Large intestine (tissue), 3 donors: ENCODE data around the gene MYH9. TPM values are rescaled to one million over a fixed set of nuclear protein-coding genes. Genes with fewer than 3 reads are reported as not detected.

Source experiments
- DNase-seq, 2 donors: peaks; one replicate each; pipeline versions ENCODE4 v3.0.0 to v3.0.0-alpha.2; 2013
- H3K27ac ChIP-seq: one replicate; pipeline ENCODE4 v1.5.1; 2013; ENCODE audit warnings: low read length
- H3K27me3 ChIP-seq: 2 replicates; pipeline ENCODE4 v1.6.1; 2013; ENCODE audit warnings: low read length; ENCODE audit not compliant: control insufficient read depth, insufficient read depth
- H3K36me3 ChIP-seq: 2 replicates; pipeline ENCODE4 v1.6.1; 2013; ENCODE audit warnings: low read length; ENCODE audit not compliant: control insufficient read depth, insufficient read depth
- H3K4me1 ChIP-seq: one replicate; pipeline ENCODE4 v1.6.1; 2013; ENCODE audit warnings: low read length; ENCODE audit not compliant: control insufficient read depth, insufficient read depth
- H3K4me3 ChIP-seq: one replicate; pipeline ENCODE4 v1.5.1; 2013; ENCODE audit warnings: low read length
- H3K9me3 ChIP-seq: one replicate; pipeline ENCODE4 v1.6.1; 2013; ENCODE audit warnings: mild to moderate bottlenecking, low read depth, low read length, moderate library complexity; ENCODE audit not compliant: control insufficient read depth
- WGBS: methylation state at CpG from one replicate; pipeline ENCODE4 v1.1.5; 2013; ENCODE audit warnings: low lambda C conversion rate; ENCODE audit not compliant: insufficient coverage; 5-methylcytosine and 5-hydroxymethylcytosine counted together
- polyA plus RNA-seq: library from polyadenylated mRNA; unstranded; fragments of 120-200 nt; gene quantifications from one replicate; pipeline ENCODE4 v1.2.1, GENCODE V29; 2013

The MYH9 gene
- polyA plus RNA-seq, 1 donor: 191 TPM

DNA sequence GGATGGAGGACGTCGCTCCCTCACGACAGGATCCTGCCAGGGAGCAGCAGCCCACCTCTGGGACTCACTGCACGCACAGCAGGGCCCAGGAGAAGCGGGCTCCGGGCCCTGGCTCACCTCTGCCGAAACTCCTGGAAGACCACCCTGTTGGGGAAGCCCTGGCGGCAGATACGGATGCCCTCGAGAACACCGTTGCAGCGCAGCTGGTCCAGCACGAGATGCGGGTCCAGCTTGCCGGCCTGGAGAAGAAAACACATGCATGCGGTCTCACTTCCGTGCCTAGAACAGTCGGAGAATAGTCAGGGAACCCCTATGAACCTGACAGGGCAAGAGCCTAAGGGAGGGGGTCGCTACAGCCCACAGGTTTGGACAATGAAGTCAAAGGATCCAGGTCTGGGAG, 82.0 kb downstream of the MYH9 start:
- H3K27ac ChIP-seq: no peak overlapping the region
- peaks cover 14% of the 10 kb centered on the region for H3K4me1 ChIP-seq
- no peak overlapping the region for H3K4me3 ChIP-seq
- H3K27me3 ChIP-seq: no peaks in the 10 kb centered on the region
- DNase-seq: no peak
- no peaks in the 10 kb centered on the region for H3K9me3 ChIP-seq
- peaks cover 96% of the 10 kb centered on the region for H3K36me3 ChIP-seq
- no CpG with 5 or more reads among the region's 19 CpGs for WGBS

- H3K27ac ChIP-seq: peak overlapping the region; percentile 57
- H3K9me3 ChIP-seq: no peaks in the 10 kb centered on the region
- H3K4me3 ChIP-seq: no peak overlapping the region
- peaks cover 14% of the 10 kb centered on the region for H3K4me1 ChIP-seq
- H3K36me3 ChIP-seq: peaks cover 96% of the 10 kb centered on the region
- no peak for DNase-seq
- no CpG with 5 or more reads among the region's 10 CpGs for WGBS
- H3K27me3 ChIP-seq: no peaks in the 10 kb centered on the region
Measured at GRCh38 chr22:36304429-36304828, 83.3 kb downstream of the MYH9 start.

GRCh38 chr22:36303874-36304273, 83.9 kb downstream of the MYH9 start:
- peaks cover 14% of the 10 kb centered on the region for H3K4me1 ChIP-seq
- H3K9me3 ChIP-seq: no peaks in the 10 kb centered on the region
- WGBS: no CpG with 5 or more reads among the region's 13 CpGs
- H3K27me3 ChIP-seq: no peaks in the 10 kb centered on the region
- no peak overlapping the region for H3K4me3 ChIP-seq
- DNase-seq: peak; percentile 90 to 92
- H3K27ac ChIP-seq: peak overlapping the region; percentile 57
- H3K36me3 ChIP-seq: peaks cover 96% of the 10 kb centered on the region

DNA sequence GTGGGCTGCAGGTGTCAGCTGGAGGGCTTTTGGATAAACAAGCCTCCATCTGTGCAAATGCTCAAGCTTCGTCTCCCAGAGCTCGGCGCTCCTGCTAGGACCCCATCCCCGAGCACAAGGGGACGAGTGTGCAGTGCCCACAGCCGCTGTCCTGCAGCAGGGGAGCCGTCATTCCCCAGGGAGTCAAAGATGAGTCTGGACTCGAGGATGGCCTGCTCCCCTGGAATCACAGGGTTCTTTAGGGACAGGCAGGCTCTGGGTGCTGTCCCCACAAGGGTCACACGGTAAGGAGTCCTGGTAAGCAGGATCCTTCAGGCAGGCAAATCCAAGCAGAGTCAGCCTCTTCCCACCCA, 84.7 kb downstream of the MYH9 start:
- WGBS: no CpG with 5 or more reads among the region's 9 CpGs
- peak overlapping the region; percentile 57 for H3K27ac ChIP-seq
- no peaks in the 10 kb centered on the region for H3K9me3 ChIP-seq
- H3K36me3 ChIP-seq: peaks cover 97% of the 10 kb centered on the region
- H3K27me3 ChIP-seq: no peaks in the 10 kb centered on the region
- DNase-seq: no peak
- H3K4me3 ChIP-seq: no peak overlapping the region
- H3K4me1 ChIP-seq: peaks cover 14% of the 10 kb centered on the region

DNA sequence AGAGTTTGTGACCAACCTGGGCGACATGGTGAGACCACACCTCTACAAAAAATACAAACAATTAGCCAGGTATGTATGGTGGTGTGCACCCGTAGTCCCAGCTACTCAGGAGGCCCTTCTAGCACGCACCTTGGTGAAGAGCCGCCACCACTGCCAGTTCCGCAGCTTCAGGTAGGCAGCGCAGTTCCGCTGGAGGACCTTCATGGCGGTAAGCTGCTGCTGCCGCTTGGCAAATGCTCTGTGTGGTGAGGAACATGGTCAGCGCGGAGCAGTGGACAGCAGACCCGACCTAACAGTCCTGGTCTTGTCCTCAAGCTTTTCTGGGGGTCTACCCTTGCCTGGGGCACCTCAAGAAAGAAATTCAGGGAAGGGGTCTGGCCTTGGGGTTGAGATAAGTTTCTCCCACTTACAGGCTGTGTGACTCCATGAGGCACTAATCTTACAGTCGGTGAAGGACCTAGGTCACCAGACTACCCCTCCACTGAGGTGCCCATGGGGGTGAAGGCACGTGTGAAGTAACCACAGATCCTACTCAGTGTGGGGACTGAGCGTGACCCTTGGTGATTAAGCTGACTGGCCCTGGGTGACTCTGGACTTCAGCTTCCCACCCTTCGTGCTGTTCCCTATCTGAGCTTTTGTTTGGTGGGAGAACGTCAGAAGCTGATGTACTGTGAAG, 85.2 kb downstream of the MYH9 start:
- Histone ChIP-seq H3K27me3 (no peaks in the 10 kb centered on the region), H3K4me3 (no peak overlapping the region), H3K27ac (peak overlapping the region; percentile 57), H3K4me1 (peaks cover 14% of the 10 kb centered on the region), H3K9me3 (no peaks in the 10 kb centered on the region), H3K36me3 (peaks cover 98% of the 10 kb centered on the region)
- no CpG with 5 or more reads among the region's 17 CpGs for WGBS
- no peak for DNase-seq

DNA sequence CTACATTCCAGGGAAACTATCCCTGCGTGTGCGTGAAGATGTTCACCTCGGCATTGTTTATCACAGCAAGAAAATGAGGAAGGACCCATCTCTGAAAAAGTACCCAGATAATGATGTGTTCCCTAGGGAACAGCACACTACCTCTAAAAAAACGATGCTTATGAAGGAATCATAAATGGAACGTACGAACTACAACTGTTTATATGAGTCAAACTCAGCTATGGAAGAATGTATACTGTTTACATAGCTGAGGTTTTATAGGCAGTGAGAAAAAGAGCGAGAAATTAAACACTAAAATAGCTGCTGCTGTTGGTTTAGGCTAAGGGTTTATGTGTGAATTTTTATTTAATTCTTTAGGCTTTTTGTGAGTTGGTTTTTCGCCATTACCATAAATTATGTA, 85.9 kb downstream of the MYH9 start:
- H3K27me3 ChIP-seq: no peaks in the 10 kb centered on the region
- peak in 1 of 2 donors; percentile 46 for DNase-seq
- peak overlapping the region; percentile 41 for H3K27ac ChIP-seq
- no peak overlapping the region for H3K4me3 ChIP-seq
- 75% methylated on average over 2 of the region's 8 CpGs for WGBS
- H3K9me3 ChIP-seq: no peaks in the 10 kb centered on the region
- peaks cover 14% of the 10 kb centered on the region for H3K4me1 ChIP-seq
- H3K36me3 ChIP-seq: peaks cover 98% of the 10 kb centered on the region

DNA sequence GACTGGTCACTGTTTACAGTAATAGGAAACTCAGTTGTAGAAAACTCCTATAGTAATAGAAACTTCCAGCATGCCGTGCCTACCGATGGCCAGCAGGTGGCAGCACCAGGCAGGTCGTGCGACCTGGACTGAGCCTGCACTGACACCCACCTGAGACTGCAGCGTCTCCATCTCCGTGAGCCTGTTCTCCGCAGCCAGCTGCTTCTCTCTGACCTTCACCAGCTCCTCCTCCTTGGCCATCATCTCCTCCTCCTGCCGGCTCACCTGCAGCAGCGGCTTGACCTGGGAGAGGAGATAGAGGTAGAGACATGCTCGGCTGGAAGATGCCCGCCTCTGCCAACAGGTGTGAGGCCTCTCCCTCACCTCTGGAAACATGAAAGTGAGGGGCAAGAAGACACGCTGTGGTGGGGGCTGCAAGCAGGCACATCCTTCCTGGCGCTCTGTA, 86.4 kb downstream of the MYH9 start:
- Histone ChIP-seq H3K9me3 (no peaks in the 10 kb centered on the region), H3K27ac (peak overlapping the region; percentile 41), H3K36me3 (peaks cover 98% of the 10 kb centered on the region), H3K27me3 (no peaks in the 10 kb centered on the region), H3K4me1 (peaks cover 14% of the 10 kb centered on the region), H3K4me3 (no peak overlapping the region)
- WGBS: no CpG with 5 or more reads among the region's 13 CpGs
- peak; percentile 58 to 69 for DNase-seq

GRCh38 chr22:36300396-36301212, 87.2 kb downstream of the MYH9 start:
- WGBS: no CpG with 5 or more reads among the region's 24 CpGs
- Histone ChIP-seq H3K9me3 (no peaks in the 10 kb centered on the region), H3K27ac (peak overlapping the region; percentile 41), H3K36me3 (peaks cover 98% of the 10 kb centered on the region), H3K27me3 (no peaks in the 10 kb centered on the region), H3K4me3 (no peak overlapping the region), H3K4me1 (peaks cover 14% of the 10 kb centered on the region)
- no peak for DNase-seq

GRCh38 chr22:36299911-36300310, 87.9 kb downstream of the MYH9 start:
- peaks cover 98% of the 10 kb centered on the region for H3K36me3 ChIP-seq
- peaks cover 13% of the 10 kb centered on the region for H3K4me1 ChIP-seq
- H3K9me3 ChIP-seq: no peaks in the 10 kb centered on the region
- no peaks in the 10 kb centered on the region for H3K27me3 ChIP-seq
- H3K27ac ChIP-seq: no peak overlapping the region
- no CpG with 5 or more reads among the region's 12 CpGs for WGBS
- no peak overlapping the region for H3K4me3 ChIP-seq
- no peak for DNase-seq

- no peaks in the 10 kb centered on the region for H3K9me3 ChIP-seq
- DNase-seq: no peak
- H3K27me3 ChIP-seq: no peaks in the 10 kb centered on the region
- H3K4me1 ChIP-seq: peaks cover 7% of the 10 kb centered on the region
- no peak overlapping the region for H3K27ac ChIP-seq
- no CpG with 5 or more reads among the region's 14 CpGs for WGBS
- peaks cover 98% of the 10 kb centered on the region for H3K36me3 ChIP-seq
- no peak overlapping the region for H3K4me3 ChIP-seq
Measured at GRCh38 chr22:36299295-36299694, 88.5 kb downstream of the MYH9 start.
